ENCODE data around the gene IPO4.

The IPO4 gene

DNA sequence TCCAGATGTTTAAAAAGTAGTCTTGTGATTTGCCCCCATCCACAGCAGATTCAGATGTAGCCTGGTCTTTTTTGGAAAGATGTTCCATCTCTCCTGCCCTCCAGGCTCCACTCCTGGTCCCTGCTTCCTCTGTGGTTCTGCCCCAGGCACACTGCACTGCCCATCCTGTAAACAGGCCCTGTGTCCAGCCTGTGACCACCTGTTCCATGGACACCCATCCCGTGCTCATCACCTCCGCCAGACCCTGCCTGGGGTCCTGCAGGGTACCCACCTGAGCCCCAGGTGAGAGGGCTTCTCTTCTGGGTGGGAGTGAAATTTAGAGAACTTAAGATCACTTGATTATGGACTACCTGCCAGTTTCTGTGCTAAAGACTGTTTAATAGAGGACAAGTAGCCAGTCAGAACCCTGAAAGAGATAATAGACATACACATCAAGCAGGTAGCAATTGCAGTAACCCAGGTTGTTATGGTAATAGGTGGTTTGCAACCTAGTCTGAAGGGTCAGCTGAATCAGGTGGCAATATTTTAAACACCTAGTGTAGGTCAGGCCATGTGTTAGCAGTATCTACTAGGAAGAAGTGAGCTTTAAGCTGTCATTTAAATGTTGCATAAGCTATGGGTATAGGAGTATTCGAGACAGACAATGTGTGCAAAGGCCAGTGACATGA is 39.2 kb downstream of the IPO4 start:
- DNase-seq (ENCODE audit: low read depth), result no peak

DNA sequence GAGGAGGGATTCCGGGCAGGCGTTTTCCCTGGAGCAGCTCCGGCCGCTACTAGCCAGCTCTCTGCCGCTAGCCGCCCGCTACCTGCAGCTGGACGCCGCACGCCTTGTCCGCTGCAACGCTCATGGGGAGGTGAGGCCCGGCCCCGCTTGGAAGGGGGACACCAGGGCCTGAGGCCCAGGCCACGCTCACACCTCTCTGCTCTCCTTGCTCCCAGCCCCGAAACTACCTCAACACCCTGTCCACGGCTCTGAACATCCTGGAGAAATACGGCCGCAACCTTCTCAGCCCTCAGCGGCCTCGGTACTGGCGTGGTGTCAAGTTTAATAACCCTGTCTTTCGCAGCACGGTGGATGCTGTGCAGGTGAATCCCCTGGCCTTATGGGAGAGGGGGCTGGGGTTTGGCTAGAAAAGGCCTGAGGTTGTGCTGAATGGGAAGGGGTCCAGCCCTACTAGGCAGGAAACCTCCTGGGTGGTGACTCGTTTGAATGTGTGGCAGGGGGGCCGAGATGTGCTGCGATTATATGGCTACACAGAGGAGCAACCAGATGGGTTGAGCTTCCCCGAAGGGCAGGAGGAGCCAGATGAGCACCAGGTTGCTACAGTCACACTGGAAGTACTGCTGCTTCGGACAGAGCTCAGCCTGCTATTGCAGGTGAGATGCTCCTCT is 40.7 kb downstream of the IPO4 start:
- peak; percentile 30 for DNase-seq (ENCODE audit: low read depth)

DNA sequence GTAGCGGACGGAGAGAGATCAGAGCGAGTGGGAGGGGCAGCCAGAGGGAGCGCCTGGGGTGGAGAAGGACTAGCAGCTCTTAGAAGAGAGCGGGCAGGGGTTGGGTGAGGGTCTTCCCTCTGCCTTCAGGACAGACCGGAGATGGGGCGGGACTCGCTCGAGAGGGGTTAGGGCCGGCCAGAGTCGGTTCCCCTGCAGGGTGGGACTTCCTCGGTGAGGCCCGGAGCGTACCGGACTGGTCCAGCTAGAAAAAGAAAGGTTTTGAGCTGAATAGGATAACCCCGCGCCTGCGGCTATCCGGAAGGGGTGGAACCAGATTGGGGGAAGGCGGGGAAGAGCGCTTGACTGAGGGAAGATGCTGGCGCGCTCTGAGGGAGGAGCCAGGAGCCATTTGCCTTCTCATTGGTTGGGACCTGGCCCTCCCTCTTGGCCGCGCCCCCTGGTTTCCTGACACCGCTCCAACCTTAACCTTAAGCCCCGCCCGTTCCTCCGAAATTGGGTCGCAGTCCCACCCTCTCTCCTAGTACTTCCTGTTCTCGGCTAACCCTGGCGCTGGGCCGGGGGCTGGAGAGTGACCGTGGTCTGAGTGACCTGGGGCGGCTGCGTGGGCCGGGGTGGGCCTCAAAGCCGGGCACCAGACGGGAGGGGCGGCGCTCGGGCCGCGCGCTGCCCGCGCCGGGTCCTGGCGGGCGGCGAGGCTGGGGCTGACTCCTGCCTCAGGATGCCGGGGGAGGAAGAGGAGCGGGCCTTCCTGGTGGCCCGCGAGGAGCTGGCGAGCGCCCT is 41.4 kb downstream of the IPO4 start, which contains the start of gene RNF31:
RNF31 (plus strand) TSS at position 521 of the 783 bp plus-strand sequence; CDS start at position 722, 201 bp downstream.
- DNase-seq (ENCODE audit: low read depth), result peak; percentile 99

DNA sequence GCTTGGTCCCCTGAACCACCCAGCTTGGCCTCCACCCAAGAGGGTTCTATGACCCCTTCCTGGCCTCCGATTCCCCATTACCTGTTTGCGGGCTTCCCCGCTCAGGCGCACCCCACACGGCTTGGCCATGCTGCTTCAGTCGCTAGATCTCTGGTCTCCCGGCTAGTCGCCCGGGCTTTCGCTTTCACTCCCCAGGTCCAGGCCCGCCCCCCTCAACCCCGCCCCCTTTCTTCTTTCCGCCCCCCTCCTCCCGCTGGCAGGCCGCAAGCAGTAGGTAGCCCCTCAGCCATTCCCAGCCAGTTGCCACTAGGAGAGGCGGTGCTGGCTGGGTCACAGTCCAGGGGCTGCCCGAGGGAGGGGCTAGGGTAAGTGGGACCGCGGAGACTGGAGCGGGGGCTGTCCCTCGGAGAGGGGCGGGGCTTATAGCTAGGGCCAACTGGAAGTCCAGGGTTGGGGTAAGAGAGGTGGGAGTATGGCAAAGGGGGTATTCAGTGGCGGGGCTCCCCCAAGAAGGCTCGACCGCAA is 42.1 kb downstream of the IPO4 start, which contains the start of gene PSME2:
PSME2 (minus strand) TSS at position 158 of the 525 bp plus-strand sequence; CDS start at position 129, 29 bp downstream.
- DNase-seq (ENCODE audit: low read depth), result peak; percentile 97

DNA sequence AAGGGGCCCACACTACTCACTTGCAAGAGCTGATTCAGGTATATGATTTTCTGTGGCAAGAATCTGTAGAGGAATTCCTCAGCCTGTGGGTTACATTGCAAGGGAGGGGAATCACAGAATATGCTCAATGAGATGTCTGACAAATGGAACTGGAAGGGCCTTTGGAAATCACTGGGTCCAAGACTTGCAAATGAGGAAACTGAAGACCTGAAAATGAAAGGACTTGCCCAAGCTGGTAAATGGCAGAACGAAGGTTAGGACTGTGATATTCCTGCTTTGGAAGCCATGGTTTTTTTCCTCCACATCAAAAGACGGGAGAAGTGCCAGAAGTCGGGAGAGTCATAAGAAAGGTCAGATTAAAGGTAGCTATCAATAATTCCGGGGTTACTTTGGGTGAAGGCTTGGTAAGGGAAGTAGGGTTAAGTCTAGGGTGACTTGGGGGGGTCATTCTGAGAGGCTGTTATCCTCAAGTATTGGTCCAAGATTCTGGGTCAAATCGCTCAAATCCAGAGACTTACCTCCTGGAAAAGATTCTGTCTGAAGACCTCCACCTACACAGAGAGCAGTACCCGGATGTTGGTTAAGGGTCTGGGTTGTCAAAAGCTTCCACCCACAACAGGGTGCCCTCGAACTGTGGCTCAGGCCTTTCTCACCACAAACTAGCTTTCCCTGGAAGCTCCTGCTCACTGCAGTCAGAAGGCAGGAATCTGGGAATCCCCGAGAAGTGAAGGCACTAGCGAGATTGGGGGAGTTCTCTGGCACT is 42.7 kb downstream of the IPO4 start:
- DNase-seq (ENCODE audit: low read depth), result peak; percentile 75

DNA sequence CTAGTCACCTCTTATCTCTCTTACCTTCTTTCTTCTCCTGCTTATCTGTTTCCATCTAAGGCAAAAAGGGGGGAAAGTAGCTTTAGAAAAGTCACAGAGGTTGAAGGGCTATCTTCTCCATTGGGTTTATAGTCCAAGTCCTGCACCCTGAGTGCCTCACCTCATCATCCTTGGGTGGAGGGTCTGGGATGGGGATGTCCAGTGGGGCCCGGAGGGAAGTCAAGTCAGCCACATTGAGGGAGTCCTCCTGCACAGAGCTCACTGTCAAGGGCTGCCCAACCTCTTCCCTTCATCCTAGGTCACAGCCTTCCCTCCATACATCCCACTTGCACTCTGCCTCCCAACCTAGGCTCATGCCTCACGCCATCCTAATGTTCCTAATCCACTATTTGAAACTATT is 43.4 kb downstream of the IPO4 start:
- DNase-seq (ENCODE audit: low read depth), result no peak

DNA sequence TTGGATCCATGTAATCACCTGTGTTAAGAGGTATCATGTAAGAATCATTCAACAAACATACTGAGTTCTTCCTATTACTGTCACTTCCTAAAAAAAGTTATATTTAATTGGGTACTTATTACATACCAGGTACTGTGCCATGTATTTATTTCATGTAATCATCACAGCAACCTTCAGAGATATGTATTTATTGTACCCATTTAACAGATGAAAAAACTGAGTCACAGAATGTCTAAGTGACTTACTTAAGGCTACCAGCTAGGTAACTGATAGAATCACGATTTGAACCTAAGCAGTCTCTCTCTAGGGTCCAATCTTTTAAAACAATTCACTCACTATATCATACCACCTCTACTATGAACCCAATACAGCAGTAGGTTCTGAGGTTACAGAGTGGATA is 44.2 kb downstream of the IPO4 start:
- DNase-seq (ENCODE audit: low read depth), result no peak

DNA sequence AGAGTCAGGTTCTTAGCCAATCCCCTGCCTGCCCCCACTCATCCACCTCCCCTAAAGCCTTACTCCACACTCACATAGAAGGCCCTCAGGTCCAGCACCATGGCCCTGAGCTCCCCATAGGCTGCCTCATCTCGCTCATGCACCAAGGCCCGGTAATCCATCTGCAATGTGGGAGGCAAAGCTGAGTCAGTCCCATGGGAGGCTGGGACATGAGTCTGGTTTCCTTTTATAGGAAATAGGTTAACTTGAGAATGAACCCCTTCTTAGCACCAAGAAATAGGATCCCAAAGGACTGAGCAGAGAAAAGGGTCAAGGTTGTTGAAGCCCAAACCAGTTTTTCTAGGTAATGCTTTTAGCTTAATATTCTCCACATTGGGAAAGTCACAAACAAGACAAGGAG is 45.1 kb downstream of the IPO4 start:
- peak; percentile 61 for DNase-seq (ENCODE audit: low read depth)

DNA sequence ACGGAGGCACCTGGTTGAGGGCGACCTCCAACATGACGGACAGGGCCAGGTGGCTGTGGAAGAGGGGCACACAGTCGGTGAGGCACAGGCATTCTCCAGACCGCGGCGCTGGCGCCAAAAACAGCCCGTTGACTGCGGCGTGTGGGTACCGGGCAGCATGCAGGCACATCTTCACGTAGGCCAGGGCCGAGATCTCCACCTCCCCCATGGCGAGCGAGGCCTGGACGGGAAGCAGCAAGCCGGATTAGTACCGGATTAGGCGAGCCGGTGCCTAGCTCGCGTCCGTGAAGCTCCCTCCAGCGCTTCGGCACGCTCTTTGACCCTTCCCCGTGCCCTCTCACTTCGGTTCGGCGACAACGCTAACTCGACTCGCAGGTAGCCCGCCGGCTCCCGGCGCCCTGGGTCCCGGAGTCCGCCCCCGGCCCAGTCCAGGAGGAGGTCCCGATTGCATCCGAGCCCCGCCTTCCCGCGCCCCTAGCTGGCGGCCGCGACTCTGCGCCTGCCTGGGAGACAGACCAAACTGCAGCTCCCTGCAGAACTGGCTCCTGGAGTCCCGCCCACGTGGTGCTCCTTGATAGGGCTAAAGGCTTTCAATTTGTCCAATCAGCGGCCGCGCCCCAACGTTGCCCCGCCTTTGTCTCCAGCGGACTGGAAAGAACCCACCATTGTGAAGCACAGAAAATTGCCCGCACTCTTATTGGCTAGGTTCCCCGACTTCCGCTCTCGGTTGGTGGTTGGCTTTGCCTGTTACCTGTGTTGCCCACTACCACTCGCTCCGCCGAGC is 47.3 kb downstream of the IPO4 start, which contains the start of gene EMC9:
EMC9 (minus strand) TSS at position 495 of the 784 bp plus-strand sequence; CDS start at position 208, 287 bp downstream.
- peak; percentile 99 for DNase-seq (ENCODE audit: low read depth)

DNA sequence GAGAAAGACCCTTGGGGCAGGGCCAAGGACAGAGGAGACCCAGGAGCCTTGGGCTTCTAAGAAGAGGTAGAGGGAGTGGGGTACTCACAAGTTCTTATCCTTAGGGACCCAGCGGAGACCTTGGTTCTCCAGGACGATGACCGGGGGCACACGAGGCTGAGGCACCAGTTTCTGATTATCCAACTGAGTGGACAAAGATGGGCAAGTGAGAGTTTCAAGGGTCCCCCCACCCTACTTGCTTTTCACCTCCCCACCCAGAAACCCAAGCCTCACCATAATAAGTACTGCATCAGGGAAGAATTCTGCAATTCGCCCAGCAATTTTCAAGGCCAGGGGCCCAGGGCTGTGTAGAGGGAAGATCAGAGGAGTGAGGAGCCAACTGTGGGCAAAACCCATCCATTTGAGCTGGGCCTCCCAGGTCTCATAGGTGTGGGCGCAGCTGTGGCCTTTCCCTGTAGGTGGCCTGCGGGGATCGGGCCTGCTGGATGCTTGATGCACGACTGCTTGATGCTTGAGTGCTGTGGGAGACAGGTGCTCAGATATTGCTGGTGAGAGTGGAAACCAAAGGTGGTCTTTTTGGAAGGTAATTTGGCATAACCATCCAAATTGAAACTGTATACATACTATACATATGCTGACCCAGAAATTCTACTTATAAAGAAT is 49.2 kb downstream of the IPO4 start:
- DNase-seq (ENCODE audit: low read depth), result no peak

DNA sequence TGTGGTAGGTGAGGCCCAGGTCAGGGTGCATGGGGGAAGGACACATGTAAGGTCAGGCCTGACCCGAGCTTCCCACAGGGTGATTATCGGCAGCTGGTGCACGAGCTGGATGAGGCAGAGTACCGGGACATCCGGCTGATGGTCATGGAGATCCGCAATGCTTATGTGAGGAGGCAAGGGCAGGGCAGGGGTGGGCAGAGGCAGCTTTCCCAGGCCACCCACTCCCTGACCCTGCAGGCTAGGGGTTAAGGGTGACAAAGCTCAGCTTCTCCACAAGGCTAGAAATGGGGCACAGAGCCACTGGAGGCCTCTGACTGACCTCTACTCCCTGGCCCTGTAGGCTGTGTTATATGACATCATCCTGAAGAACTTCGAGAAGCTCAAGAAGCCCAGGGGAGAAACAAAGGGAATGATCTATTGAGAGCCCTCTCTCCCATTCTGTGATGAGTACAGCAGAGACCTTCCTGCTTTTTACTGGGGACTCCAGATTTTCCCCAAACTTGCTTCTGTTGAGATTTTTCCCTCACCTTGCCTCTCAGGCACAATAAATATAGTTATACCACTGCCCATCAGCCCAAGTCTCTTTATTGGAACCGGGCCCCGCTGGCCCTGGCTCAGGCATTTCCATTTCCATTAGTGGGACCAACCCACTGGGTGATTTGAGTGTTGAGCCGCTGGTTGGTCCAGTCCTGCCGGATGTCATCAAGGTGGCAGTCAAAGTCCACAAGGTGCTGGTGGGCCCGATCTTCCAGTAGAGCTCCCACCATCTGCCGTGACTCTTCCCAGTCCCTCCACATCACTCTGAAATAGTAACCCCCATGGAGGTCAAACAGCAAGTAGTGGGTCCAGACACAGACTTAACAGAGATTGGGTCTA is 50.0 kb downstream of the IPO4 start:
- DNase-seq (ENCODE audit: low read depth), result no peak

DNA sequence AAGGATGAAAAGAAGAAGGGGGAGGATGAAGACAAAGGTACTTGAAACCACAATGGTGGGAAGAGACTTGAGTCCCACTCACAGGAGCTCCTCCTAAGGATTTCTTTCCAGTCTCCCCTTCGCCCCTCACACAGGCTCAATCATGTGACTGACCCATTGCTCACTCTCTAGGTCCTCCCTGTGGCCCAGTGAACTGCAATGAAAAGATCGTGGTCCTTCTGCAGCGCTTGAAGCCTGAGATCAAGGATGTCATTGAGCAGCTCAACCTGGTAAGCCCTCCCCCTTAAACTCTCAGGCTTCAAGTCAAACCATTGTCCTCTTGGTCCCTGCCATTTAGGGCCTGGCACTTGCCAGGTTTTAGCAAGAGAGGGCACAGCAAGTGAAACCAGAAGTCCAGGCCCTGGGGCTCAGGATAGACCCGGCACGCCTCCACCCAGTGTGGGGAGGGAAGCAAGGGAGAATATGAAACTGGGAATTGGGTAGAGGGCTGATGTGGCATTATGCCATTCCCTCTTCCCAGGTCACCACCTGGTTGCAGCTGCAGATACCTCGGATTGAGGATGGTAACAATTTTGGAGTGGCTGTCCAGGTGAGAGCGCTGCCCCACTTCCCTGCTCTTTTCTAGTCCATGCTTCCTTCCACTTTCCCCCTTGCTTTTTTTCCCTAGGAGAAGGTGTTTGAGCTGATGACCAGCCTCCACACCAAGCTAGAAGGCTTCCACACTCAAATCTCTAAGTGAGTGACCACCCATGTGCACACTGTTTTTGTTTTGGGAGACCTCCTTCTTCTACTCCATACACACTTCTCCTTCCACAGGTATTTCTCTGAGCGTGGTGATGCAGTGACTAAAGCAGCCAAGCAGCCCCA is 50.9 kb downstream of the IPO4 start:
- DNase-seq (ENCODE audit: low read depth), result no peak

DNA sequence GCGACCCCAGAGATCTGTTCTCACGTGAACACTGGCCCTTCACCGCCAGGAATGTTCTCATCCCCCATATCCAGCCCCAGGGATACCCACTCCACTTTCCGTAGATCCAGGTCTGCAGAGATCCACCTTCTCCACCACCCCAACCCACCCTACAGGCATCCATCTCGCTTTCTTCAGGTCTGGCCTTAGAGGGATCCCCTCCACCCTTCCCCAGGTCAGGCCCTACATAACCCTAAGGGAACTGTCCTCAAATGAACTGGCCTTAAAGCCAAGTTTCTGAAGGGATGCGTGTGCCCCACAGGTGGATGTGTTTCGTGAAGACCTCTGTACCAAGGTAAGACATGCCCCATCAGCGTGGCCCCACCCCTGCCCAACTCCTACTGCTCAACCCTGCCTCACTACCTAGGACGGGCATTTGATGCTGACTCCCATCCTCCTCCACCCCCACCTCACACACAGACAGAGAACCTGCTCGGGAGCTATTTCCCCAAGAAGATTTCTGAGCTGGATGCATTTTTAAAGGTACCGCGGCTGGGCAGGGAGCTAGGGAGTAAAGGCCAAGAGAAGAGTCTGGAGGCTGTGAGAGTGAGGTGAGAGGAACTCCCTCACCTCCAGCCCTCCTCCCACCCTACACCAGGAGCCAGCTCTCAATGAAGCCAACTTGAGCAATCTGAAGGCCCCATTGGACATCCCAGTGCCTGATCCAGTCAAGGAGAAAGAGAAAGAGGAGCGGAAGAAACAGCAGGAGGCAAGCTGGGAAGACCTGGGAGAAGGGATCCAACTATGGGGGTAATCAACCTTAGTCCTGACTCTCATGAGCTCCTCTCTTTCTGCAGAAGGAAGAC is 51.7 kb downstream of the IPO4 start:
- DNase-seq (ENCODE audit: low read depth), result no peak

DNA sequence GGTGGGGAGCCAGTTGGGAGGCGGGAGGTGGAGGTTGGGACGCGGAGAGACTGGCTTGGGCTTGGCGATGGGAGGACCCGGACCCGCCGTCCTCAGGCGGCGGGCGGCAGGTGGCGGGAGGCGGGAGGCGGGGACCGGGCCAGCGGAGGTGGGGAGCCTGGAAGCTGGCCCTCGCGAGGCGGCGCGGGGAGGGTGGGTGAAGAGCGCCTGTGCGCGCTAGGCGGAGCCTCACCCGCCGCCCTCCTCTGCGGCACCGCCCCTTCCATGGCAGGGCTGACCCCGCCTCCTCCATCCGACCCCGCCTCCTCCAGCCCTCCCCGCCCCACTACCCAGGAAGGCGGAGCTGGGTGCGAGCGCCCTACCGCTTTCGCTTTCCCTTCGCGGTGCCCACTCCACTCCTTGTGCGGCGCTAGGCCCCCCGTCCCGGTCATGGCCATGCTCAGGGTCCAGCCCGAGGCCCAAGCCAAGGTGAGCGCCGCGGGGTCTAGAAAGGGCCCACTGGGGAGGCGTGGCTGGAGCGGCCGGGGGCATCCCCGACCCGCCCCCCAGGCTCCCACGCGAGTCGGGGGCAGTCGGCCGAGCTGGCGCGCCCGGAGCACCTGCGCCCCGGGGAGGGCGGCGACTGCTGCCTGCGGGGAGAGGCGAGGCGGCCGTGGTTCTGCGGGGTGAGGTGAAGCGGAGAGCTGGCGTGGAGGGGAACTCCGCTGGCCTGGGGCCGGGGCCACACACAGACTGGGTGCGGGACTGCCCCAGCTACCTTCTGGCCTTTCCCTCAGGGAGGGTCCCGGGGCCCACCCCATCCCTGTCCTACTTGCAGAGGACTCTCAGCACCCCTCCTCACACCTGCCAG is 52.6 kb downstream of the IPO4 start, which contains the start of gene PSME1:
PSME1 (plus strand) TSS at position 361 of the 850 bp plus-strand sequence; CDS start at position 430, 69 bp downstream.
- peak; percentile 90 for DNase-seq (ENCODE audit: low read depth)

DNA sequence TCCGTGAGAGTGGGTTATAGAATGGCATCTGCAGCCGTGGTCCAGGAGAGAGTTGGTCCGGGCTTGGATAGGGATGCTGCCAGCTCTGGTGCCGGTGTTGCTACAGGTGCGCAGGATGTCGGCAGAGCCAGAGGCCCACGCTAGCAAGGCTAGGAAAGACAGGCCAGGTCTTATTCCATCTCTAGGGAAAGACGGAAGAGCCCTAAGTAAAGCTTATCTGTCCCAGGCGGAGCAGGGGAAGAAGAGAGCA is 53.1 kb downstream of the IPO4 start:
- DNase-seq (ENCODE audit: low read depth), result no peak

DNA sequence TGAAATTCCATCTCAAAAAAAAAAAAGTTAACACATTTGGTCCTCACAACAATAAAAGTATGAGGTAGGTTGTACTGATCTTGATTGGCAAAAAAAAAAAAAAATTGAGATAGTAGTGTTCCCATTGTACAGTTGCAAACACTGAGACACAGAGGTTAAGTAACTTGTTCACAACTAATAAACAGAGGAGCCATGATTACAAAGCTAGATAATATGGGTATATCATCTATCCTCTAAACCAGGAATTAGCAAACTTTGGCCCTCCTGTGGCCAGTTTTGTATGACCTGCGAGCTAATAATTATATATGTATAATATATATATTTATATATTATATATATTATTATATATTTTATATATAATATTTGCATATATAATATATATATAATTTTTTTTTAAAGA is 54.9 kb downstream of the IPO4 start:
- DNase-seq (ENCODE audit: low read depth), result no peak

DNA sequence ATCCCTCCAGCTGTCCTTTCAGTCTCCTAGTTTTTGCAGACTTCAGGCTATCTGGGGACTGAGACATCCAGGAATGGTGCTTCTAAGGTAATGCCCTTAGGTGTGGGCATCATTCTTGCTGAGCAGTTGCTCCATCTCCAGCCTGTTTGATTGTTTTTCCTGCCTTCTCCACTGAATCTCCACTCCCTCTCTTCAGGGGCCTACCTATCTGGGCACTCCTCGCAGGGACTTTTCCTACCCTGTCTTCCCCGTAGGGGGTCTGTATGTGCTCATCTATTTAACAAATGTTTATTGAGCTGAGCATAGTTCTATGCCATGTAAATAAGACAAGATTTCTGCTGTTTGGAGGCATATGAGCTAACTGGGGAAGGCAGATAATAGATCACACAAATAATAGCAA is 55.6 kb downstream of the IPO4 start:
- DNase-seq (ENCODE audit: low read depth), result no peak

All from ELR (cell line).